ENCODE data around the gene ADIPOR2. TPM values are rescaled to one million over a fixed set of nuclear protein-coding genes. Genes with fewer than 3 reads are reported as not detected.
"Not testable (repeated sequence)": the region's sequence is repeated elsewhere in the genome, so short reads cannot be mapped to it uniquely, and the experiment has no call there.

Gene ADIPOR2
- total RNA-seq, 1 donor from 2014 or later, result 54.0 TPM

DNA sequence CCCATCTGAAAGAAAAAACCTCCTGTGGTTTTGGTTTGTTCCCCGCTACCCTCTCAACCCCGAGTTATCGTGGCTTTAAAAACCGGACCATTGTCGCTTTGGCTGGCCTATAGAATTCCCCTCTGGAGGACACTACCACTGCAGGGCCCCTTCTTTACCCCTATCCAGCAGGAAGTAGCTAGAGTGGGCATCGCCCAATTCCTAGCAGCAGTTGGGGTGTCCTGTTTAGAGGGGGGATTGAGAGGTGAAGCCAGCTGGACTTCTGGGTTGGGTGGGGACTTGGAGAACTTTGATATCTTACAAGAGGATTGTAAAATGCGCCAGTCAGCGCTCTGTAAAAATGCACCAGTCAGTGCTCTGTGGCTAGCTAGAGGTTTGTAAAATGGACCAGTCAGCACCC is 24.6 kb downstream of the ADIPOR2 start:
- peaks cover 26% of the 10 kb centered on the region for H3K4me1 ChIP-seq
- H3K4me3 ChIP-seq; H3K27me3 ChIP-seq; H3K36me3 ChIP-seq; intact Hi-C loops (cut with DNase I); H3K9me3 ChIP-seq; H3K27ac ChIP-seq; DNase-seq (ENCODE audit: extremely low spot score in 2 of 2): not testable (repeated sequence)

DNA sequence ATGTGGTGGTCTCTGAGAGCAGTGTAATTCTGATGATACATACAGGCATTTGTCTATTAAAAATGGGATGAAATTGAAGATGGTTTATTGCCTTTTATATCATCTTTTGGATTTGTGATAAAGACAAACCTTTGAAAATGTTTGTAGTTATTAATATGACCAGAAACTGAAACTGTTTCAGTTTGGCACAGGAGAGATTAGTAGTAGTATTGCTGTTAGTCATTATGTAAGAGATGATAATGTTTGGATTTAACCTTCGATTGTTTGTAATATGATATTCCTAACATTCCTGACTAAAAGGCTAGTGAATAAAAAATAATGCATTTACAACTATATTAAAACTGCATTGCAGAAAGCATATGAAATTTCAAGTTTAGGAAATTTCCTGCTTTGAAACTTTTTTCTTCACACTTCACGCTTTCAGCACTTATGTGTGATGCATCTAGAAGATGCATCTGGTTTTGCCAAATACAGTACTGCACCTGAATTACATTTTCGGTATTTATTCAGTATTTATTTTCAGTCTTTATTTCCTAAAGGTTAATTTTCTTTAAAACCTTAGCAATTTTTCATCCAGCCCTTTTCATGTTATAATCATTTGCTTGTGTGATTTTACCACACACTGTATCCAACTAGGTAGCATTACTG is 25.5 kb downstream of the ADIPOR2 start:
- H3K27me3 ChIP-seq, result no peaks in the 10 kb centered on the region
- intact Hi-C loops (cut with DNase I), result no loop called here
- no peaks in the 10 kb centered on the region for H3K9me3 ChIP-seq
- H3K4me3 ChIP-seq, result no peak overlapping the region
- TF ChIP-seq, protein P1, sequence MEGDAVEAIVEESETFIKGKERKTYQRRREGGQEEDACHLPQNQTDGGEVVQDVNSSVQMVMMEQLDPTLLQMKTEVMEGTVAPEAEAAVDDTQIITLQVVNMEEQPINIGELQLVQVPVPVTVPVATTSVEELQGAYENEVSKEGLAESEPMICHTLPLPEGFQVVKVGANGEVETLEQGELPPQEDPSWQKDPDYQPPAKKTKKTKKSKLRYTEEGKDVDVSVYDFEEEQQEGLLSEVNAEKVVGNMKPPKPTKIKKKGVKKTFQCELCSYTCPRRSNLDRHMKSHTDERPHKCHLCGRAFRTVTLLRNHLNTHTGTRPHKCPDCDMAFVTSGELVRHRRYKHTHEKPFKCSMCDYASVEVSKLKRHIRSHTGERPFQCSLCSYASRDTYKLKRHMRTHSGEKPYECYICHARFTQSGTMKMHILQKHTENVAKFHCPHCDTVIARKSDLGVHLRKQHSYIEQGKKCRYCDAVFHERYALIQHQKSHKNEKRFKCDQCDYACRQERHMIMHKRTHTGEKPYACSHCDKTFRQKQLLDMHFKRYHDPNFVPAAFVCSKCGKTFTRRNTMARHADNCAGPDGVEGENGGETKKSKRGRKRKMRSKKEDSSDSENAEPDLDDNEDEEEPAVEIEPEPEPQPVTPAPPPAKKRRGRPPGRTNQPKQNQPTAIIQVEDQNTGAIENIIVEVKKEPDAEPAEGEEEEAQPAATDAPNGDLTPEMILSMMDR (IDR thresholded peaks at IDR 0.05), result no peak
- TF ChIP-seq POLR2A (IDR thresholded peaks at IDR 0.05), result no peak
- no peak for TF ChIP-seq POLR2AphosphoS5 (IDR thresholded peaks at IDR 0.05; ENCODE audit: insufficient read depth in 1 of 2, low read depth in 1 of 2)
- DNase-seq (ENCODE audit: extremely low spot score in 2 of 2), result no peak
- H3K36me3 ChIP-seq, result no peaks in the 10 kb centered on the region
- no peak overlapping the region for H3K27ac ChIP-seq
- H3K4me1 ChIP-seq, result peaks cover 24% of the 10 kb centered on the region

DNA sequence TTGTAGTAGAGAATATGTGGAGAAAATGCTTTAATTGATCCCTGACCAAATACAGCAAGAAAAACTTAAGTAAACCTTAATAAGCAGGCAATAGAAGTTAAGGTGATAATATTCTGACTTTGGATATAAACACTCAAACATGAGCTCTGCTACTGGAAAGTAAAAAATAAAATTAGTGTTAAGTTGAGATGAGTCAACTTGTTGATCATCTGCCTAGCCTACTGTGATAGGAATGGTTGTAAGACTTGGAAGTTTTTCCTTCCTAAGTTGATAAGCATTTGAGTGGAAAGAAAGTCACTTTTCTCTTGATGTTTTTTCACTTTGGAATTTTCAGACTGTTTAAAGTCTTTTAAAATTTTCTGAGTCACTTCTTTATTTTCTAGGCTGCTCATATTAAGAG is 26.0 kb downstream of the ADIPOR2 start:
- H3K4me1 ChIP-seq, result peaks cover 18% of the 10 kb centered on the region

DNA sequence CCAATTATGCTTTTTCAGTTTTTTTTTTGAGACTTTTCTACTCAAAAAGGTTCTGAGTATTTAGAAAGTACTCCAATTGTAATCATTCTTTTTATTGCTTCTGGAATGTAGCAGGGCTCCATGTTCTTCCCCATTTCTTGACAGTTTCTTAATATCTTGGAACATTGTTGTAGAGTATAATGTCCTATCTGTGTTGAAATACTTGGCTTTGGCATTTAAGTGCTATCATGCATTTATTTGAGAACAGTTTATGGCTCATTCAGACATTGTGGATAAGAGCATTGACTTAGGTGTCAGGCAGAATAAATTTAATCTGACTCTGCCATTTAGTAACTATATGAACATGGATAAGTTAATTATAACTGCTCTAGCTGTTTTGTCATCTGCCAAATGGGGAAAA is 28.3 kb downstream of the ADIPOR2 start:
- Histone ChIP-seq H3K27ac (no peak overlapping the region), H3K27me3 (no peaks in the 10 kb centered on the region), H3K4me1 (peaks cover 13% of the 10 kb centered on the region), H3K36me3 (no peaks in the 10 kb centered on the region), H3K9me3 (no peaks in the 10 kb centered on the region), H3K4me3 (no peak overlapping the region)
- no peak for DNase-seq (ENCODE audit: extremely low spot score in 2 of 2)
- intact Hi-C loops (cut with DNase I), result no loop called here
- no peak for TF ChIP-seq POLR2A (IDR thresholded peaks at IDR 0.05)
- TF ChIP-seq POLR2AphosphoS5 (IDR thresholded peaks at IDR 0.05; ENCODE audit: insufficient read depth in 1 of 2, low read depth in 1 of 2), result peak in 1 of 2 donors; percentile 14

More for the DNA sequence above, 26.0 kb downstream of the ADIPOR2 start:
- DNase-seq (ENCODE audit: extremely low spot score in 2 of 2), result no peak
- Histone ChIP-seq H3K36me3 (no peaks in the 10 kb centered on the region), H3K27me3 (no peaks in the 10 kb centered on the region), H3K4me3 (no peak overlapping the region), H3K27ac (no peak overlapping the region), H3K9me3 (no peaks in the 10 kb centered on the region)
- intact Hi-C loops (cut with DNase I), result no loop called here
- TF ChIP-seq POLR2AphosphoS5 (IDR thresholded peaks at IDR 0.05; ENCODE audit: insufficient read depth in 1 of 2, low read depth in 1 of 2), result no peak
- TF ChIP-seq, protein P1 (IDR thresholded peaks at IDR 0.05), result no peak
- TF ChIP-seq POLR2A (IDR thresholded peaks at IDR 0.05), result no peak

DNA sequence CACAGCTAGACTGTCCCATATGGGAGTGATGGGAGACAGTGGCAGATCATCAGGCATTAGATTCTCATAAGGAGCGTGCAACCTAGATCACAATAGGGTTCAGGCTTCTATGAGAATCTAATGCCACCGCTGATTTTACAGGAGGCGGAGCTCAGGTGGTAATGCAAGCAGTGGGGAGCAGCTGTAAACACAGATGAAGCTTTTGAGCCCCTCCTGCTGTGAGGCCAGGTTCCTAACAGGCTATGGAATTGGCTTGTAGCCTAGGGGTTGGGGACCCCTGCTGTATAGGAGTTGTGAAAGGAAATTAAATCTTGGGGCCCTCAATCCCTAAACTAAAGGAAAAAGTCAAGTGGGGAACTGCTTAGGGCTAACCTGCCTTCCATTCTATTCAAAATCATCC is 29.6 kb downstream of the ADIPOR2 start:
- H3K9me3 ChIP-seq, result no peaks in the 10 kb centered on the region
- intact Hi-C loops (cut with DNase I), result no loop called here
- DNase-seq (ENCODE audit: extremely low spot score in 2 of 2), result no peak
- no peak overlapping the region for H3K4me3 ChIP-seq
- no peaks in the 10 kb centered on the region for H3K36me3 ChIP-seq
- H3K4me1 ChIP-seq, result peaks cover 13% of the 10 kb centered on the region
- H3K27ac ChIP-seq, result no peak overlapping the region
- TF ChIP-seq POLR2A (IDR thresholded peaks at IDR 0.05) (no peak), POLR2AphosphoS5 (IDR thresholded peaks at IDR 0.05; ENCODE audit: insufficient read depth in 1 of 2, low read depth in 1 of 2) (no peak)
- TF ChIP-seq, protein P1 (IDR thresholded peaks at IDR 0.05), result no peak
- no peaks in the 10 kb centered on the region for H3K27me3 ChIP-seq

DNA sequence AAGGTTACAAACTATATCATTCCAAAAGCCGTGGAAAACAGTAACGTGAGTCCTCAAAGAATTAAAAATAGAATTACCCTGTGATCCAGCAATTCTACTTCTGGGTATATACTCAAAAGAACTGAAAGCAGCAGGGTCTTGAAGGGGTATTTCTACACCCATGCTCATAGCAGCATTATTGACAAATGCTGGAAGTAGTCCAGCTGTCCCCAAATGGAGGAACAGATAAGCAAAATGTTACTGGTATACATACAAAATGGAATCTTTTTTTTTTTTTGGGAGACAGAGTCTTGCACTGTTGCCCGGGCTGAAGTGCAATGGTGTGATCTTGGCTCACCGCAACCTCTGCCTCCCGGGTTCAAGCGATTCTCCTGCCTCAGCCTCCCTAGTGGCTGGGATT is 32.9 kb downstream of the ADIPOR2 start:
- H3K9me3 ChIP-seq, result no peaks in the 10 kb centered on the region

More for the DNA sequence above, 32.9 kb downstream of the ADIPOR2 start:
- intact Hi-C loops (cut with DNase I), result no loop called here
- no peaks in the 10 kb centered on the region for H3K27me3 ChIP-seq
- H3K4me1 ChIP-seq, result no peaks in the 10 kb centered on the region
- H3K27ac ChIP-seq, result no peak overlapping the region
- no peak for DNase-seq (ENCODE audit: extremely low spot score in 2 of 2)
- TF ChIP-seq, protein P1 (IDR thresholded peaks at IDR 0.05), result no peak
- TF ChIP-seq POLR2AphosphoS5 (IDR thresholded peaks at IDR 0.05; ENCODE audit: insufficient read depth in 1 of 2, low read depth in 1 of 2) (no peak), POLR2A (IDR thresholded peaks at IDR 0.05) (no peak)
- no peaks in the 10 kb centered on the region for H3K36me3 ChIP-seq
- H3K4me3 ChIP-seq, result no peak overlapping the region
